ENCODE data around the gene DENND5B.
"Not testable (repeated sequence)": the region's sequence is repeated elsewhere in the genome, so short reads cannot be mapped to it uniquely, and the experiment has no call there.

Gene DENND5B

GRCh38 chr12:31589904-31590641, 863 bp downstream of the DENND5B start:
- DNase-seq = peak; percentile 41 to 93 (median 89)

GRCh38 chr12:31589598-31589903, 1.4 kb downstream of the DENND5B start:
- no peak for DNase-seq

GRCh38 chr12:31588976-31589375, 2.0 kb downstream of the DENND5B start:
- peak in 1 of 3 experiments; percentile 40 for DNase-seq

GRCh38 chr12:31586728-31587127, 4.2 kb downstream of the DENND5B start:
- no peak for DNase-seq

GRCh38 chr12:31585895-31586294, 5.0 kb downstream of the DENND5B start:
- DNase-seq = no peak

- DNase-seq = no peak
Measured at GRCh38 chr12:31585271-31585670, 5.7 kb downstream of the DENND5B start.

- DNase-seq = no peak
Measured at GRCh38 chr12:31584782-31585181, 6.2 kb downstream of the DENND5B start.

- DNase-seq = no peak
Measured at GRCh38 chr12:31583878-31584277, 7.1 kb downstream of the DENND5B start.

- DNase-seq = no peak
Measured at GRCh38 chr12:31582155-31582554, 8.8 kb downstream of the DENND5B start.

- no peak for DNase-seq
Measured at GRCh38 chr12:31578632-31579031, 12.3 kb downstream of the DENND5B start.

- DNase-seq = no peak
Measured at GRCh38 chr12:31574803-31575575, 15.9 kb downstream of the DENND5B start.

GRCh38 chr12:31574367-31574766, 16.6 kb downstream of the DENND5B start:
- DNase-seq = not testable (repeated sequence)

- DNase-seq = no peak
Measured at GRCh38 chr12:31572900-31573600, 17.9 kb downstream of the DENND5B start.

- peak in 1 of 3 experiments; percentile 27 for DNase-seq
Measured at GRCh38 chr12:31570880-31571279, 20.1 kb downstream of the DENND5B start.

GRCh38 chr12:31569517-31569916, 21.4 kb downstream of the DENND5B start:
- DNase-seq = not testable (repeated sequence)

GRCh38 chr12:31568498-31568897, 22.4 kb downstream of the DENND5B start:
- no peak for DNase-seq

- DNase-seq = no peak
Measured at GRCh38 chr12:31567029-31567428, 23.9 kb downstream of the DENND5B start.

GRCh38 chr12:31566547-31566946, 24.4 kb downstream of the DENND5B start:
- DNase-seq = no peak

GRCh38 chr12:31562594-31563328, 28.2 kb downstream of the DENND5B start:
- no peak for DNase-seq

GRCh38 chr12:31560516-31560915, 30.4 kb downstream of the DENND5B start:
- DNase-seq = no peak

GRCh38 chr12:31558521-31558920, 32.4 kb downstream of the DENND5B start:
- no peak for DNase-seq

- DNase-seq = no peak
Measured at GRCh38 chr12:31557707-31558106, 33.2 kb downstream of the DENND5B start.

- not testable (repeated sequence) for DNase-seq
Measured at GRCh38 chr12:31555466-31555865, 35.5 kb downstream of the DENND5B start.
